ENCODE measurements around the gene COPB2. TPM values are rescaled to one million over a fixed set of nuclear protein-coding genes. Genes with fewer than 3 reads are reported as not detected.

The COPB2 gene
- total RNA-seq, 1 experiment from 2014 or later, result 119 TPM

DNA sequence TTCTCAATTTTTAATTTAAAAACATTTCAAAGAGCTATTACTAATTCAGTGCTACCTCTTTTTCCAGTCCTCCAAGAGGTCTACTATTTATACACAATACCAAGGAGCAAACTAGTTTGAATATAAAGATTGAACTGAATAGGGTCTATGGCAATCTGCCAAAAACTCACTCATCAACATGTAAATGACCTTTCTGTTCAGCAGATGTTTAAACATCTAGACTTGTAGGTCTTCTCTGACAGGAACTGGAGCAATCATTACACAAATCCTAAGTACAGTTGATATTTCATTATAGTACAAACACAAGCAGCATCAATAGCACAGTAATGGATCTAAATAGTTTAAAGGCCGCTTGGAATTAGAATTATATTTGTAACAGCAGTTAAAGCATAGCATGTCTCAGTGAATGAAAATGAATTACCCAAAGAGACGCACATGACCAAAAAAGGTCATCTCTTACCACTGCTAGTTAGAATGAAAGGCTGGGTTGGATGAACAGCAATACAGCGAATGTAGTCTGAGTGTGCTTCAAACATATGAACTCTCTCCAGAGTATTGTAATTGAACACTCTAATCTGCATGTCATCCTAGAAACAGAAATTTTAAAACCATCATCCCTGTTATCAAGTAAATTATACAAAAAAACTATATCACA lies 10.7 kb downstream of the COPB2 start (continued):
- TF ChIP-seq, protein P1, sequence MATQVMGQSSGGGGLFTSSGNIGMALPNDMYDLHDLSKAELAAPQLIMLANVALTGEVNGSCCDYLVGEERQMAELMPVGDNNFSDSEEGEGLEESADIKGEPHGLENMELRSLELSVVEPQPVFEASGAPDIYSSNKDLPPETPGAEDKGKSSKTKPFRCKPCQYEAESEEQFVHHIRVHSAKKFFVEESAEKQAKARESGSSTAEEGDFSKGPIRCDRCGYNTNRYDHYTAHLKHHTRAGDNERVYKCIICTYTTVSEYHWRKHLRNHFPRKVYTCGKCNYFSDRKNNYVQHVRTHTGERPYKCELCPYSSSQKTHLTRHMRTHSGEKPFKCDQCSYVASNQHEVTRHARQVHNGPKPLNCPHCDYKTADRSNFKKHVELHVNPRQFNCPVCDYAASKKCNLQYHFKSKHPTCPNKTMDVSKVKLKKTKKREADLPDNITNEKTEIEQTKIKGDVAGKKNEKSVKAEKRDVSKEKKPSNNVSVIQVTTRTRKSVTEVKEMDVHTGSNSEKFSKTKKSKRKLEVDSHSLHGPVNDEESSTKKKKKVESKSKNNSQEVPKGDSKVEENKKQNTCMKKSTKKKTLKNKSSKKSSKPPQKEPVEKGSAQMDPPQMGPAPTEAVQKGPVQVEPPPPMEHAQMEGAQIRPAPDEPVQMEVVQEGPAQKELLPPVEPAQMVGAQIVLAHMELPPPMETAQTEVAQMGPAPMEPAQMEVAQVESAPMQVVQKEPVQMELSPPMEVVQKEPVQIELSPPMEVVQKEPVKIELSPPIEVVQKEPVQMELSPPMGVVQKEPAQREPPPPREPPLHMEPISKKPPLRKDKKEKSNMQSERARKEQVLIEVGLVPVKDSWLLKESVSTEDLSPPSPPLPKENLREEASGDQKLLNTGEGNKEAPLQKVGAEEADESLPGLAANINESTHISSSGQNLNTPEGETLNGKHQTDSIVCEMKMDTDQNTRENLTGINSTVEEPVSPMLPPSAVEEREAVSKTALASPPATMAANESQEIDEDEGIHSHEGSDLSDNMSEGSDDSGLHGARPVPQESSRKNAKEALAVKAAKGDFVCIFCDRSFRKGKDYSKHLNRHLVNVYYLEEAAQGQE (IDR thresholded peaks at IDR 0.05; ENCODE audit: low read depth), result no peak
- TF ChIP-seq SIN3A (IDR thresholded peaks at IDR 0.05; ENCODE audit: low read depth) (no peak), EZH2 (IDR thresholded peaks at IDR 0.05) (no peak), POLR2AphosphoS5 (IDR thresholded peaks at IDR 0.05; ENCODE audit: low read depth, low read length) (no peak), YY1 (IDR thresholded peaks at IDR 0.05; ENCODE audit: extremely low read depth, insufficient replicate concordance, low read depth, low read length) (no peak), CBX3 (IDR thresholded peaks at IDR 0.05; ENCODE audit: low read depth) (no peak)

DNA sequence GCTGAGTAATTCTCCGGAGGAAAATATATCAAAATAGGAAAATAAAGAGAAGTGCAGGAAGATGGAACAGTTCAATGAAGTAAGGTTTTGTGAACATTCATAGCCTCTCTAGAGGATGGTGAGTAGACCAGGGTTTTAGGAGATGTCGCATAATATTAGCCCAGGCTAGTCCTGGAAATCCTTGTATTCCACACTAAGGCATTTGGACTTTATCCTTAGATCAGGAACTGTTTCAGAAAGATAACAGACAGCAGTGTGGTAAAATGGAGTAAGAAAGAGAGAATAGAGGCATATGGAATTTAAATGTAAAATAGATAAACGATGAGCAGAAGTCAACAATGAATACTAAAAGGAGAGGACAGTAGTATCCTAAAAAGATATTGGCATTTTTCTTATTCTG lies 12.1 kb downstream of the COPB2 start:
- BruUV-seq (replicated peaks), result no TSS peak
- ChIA-PET CTCF (interaction anchor here (1.6 kb wide), 1 partner anchor 51 kb away, joined by 3 read pairs; no protein-coding TSS in a partner anchor), POLR2A (no interaction called here), RAD21 (ENCODE audit: low non-redundant PET in 1 of 2, low total read pairs in 2 of 2, uncharacterized antibody in 2 of 2, unreplicated experiment in 2 of 2) (no interaction called here)
- peaks cover 40% of the 10 kb centered on the region for H3K79me2 ChIP-seq (ENCODE audit: insufficient read depth, low read length)
- H3K27ac ChIP-seq (ENCODE audit: low read depth, low read length), result no peak overlapping the region
- H3K9ac ChIP-seq (ENCODE audit: low read length), result no peak overlapping the region
- ATAC-seq (no peak), DNase-seq (ENCODE audit: low read depth, low spot score) (no peak)
- no peaks in the 10 kb centered on the region for H3K27me3 ChIP-seq (ENCODE audit: insufficient read depth, low read length)
- H3K4me1 ChIP-seq (ENCODE audit: control insufficient read depth in 1 of 2, insufficient read depth in 2 of 2, low read length in 2 of 2), result no peaks in the 10 kb centered on the region
- peaks cover 57 to 62% of the 10 kb centered on the region in 2 experiments for H3K36me3 ChIP-seq (ENCODE audit: control insufficient read depth in 1 of 2, insufficient read depth in 2 of 2, low read length in 2 of 2)
- H2AFZ ChIP-seq (ENCODE audit: low read depth, low read length, poor library complexity, severe bottlenecking), result no peak overlapping the region
- H4K20me1 ChIP-seq (ENCODE audit: insufficient read depth), result 0 out of 2 replicates have a peak, but pooled peaks cover 5% of the 10 kb centered on the region
- no peak overlapping the region for H3K4me2 ChIP-seq (ENCODE audit: low read length)
- H3K9me2 ChIP-seq (ENCODE audit: insufficient read depth), result no peaks in the 10 kb centered on the region
- H3K9me3 ChIP-seq (ENCODE audit: control insufficient read depth in 1 of 2, insufficient read depth in 1 of 2, low read depth in 1 of 2, low read length in 2 of 2), result no peaks in the 10 kb centered on the region
- intact Hi-C loops (cut with micrococcal nuclease), result no loop called here
- no peak overlapping the region for H3K4me3 ChIP-seq (replicated peaks in 1 of 2; ENCODE audit: low read depth in 1 of 2, low read length in 2 of 2)
- TF ChIP-seq TCF7L2 (IDR thresholded peaks at IDR 0.05; ENCODE audit: borderline replicate concordance, extremely low read depth, insufficient read depth, insufficient read length) (no peak), RAD21 (IDR thresholded peaks at IDR 0.05; ENCODE audit: low read depth) (no peak), POLR2AphosphoS5 (IDR thresholded peaks at IDR 0.05; ENCODE audit: low read depth, low read length) (no peak), ELF1 (IDR thresholded peaks at IDR 0.05; ENCODE audit: borderline replicate concordance, low read depth) (no peak), ZNF274 (IDR thresholded peaks at IDR 0.05; ENCODE audit: low read depth, low read length) (no peak), POLR2A (IDR thresholded peaks at IDR 0.05; ENCODE audit: borderline replicate concordance, extremely low read depth, insufficient read depth, insufficient read length) (no peak), EGR1 (IDR thresholded peaks at IDR 0.05; ENCODE audit: low read depth) (no peak), SIN3A (IDR thresholded peaks at IDR 0.05; ENCODE audit: low read depth) (no peak), EZH2 (IDR thresholded peaks at IDR 0.05) (no peak), YY1 (IDR thresholded peaks at IDR 0.05; ENCODE audit: extremely low read depth, insufficient replicate concordance, low read depth, low read length) (no peak)
- TF ChIP-seq, protein P1 (IDR thresholded peaks at IDR 0.05; ENCODE audit: low read depth), result no peak
- TF ChIP-seq, protein P2, sequence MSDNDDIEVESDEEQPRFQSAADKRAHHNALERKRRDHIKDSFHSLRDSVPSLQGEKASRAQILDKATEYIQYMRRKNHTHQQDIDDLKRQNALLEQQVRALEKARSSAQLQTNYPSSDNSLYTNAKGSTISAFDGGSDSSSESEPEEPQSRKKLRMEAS (IDR thresholded peaks at IDR 0.05), result no peak
- TF ChIP-seq, protein P3, sequence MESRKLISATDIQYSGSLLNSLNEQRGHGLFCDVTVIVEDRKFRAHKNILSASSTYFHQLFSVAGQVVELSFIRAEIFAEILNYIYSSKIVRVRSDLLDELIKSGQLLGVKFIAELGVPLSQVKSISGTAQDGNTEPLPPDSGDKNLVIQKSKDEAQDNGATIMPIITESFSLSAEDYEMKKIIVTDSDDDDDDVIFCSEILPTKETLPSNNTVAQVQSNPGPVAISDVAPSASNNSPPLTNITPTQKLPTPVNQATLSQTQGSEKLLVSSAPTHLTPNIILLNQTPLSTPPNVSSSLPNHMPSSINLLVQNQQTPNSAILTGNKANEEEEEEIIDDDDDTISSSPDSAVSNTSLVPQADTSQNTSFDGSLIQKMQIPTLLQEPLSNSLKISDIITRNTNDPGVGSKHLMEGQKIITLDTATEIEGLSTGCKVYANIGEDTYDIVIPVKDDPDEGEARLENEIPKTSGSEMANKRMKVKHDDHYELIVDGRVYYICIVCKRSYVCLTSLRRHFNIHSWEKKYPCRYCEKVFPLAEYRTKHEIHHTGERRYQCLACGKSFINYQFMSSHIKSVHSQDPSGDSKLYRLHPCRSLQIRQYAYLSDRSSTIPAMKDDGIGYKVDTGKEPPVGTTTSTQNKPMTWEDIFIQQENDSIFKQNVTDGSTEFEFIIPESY (IDR thresholded peaks at IDR 0.05; ENCODE audit: extremely low read depth, insufficient replicate concordance, low read length), result no peak
